Gastroesophageal sphincter (tissue), 4 donors: ENCODE data around the gene LGALS8. TPM values are rescaled to one million over a fixed set of nuclear protein-coding genes. Genes with fewer than 3 reads are reported as not detected.

Experiments
- ATAC-seq: fragments of 150-250 bp; one replicate; pipeline ENCODE4 v1.9.1; 2016; ENCODE audit warnings: mild to moderate bottlenecking, moderate library complexity
- H3K27ac ChIP-seq, 4 donors: fragments of 200-600 bp; sonication (generic) in 3 of 4; 1 replicate in 3 of 4; 2 replicates in 1 of 4; pipeline ENCODE4 v1.5.1; 2016 to 2019
- H3K27me3 ChIP-seq: fragments of 200-600 bp; sonication (generic); one replicate; pipeline ENCODE4 v1.5.1; 2019
- H3K36me3 ChIP-seq, 2 donors: fragments of 200-600 bp; sonication (generic); one replicate each; pipeline ENCODE4 v1.5.1; 2019; ENCODE audit warnings: control low read depth in 1 of 2
- H3K4me1 ChIP-seq, 3 donors: fragments of 200-600 bp; sonication (generic); 1 replicate in 2 of 3; 2 replicates in 1 of 3; pipeline ENCODE4 v1.5.1; 2016 to 2019; ENCODE audit warnings: control low read depth in 2 of 3
- H3K4me3 ChIP-seq, 2 donors: fragments of 200-600 bp; sonication (generic); one replicate each; pipeline ENCODE4 v1.5.1; 2019; ENCODE audit warnings: mild to moderate bottlenecking in 1 of 2, moderate library complexity in 1 of 2
- H3K9me3 ChIP-seq, 3 donors: fragments of 200-600 bp; sonication (generic); one replicate each; pipeline ENCODE4 v1.5.1; 2017 to 2019; ENCODE audit warnings: control low read depth in 2 of 3
- EP300 ChIP-seq: sonication (generic); formaldehyde crosslinking; IDR thresholded peaks from one replicate; pipeline ENCODE4 v1.6.1; 2017; ENCODE audit warnings: antibody characterized with exemption, mild to moderate bottlenecking
- POLR2A ChIP-seq, 2 donors: fragments of 450-650 bp; IDR thresholded peaks; one replicate each; pipeline ENCODE4 v1.6.1; 2017; ENCODE audit warnings: antibody characterized with exemption in 2 of 2, mild to moderate bottlenecking in 2 of 2, moderate library complexity in 1 of 2
- POLR2AphosphoS5 ChIP-seq: sonication (generic); formaldehyde crosslinking; IDR thresholded peaks from one replicate; pipeline ENCODE4 v1.6.1; 2017; ENCODE audit warnings: antibody characterized with exemption
- WGBS, 2 donors: methylation state at CpG; one replicate each; pipeline ENCODE4 v1.1.5; 2018; ENCODE audit warnings: low coverage in 1 of 2; 5-methylcytosine and 5-hydroxymethylcytosine counted together
- total RNA-seq, 4 donors: library from RNA; depleted of rRNA; stranded (reverse); fragments of >200 nt; gene quantifications; one replicate each; pipeline ENCODE4 v1.1.0, GENCODE V29; 2016
- TF ChIP-seq, protein P1 (sequence below), 4 experiments: fragments of 200-600 bp in 2 of 4; fragments of 450-650 bp in 2 of 4; sonication (generic) in 1 of 4; IDR thresholded peaks; one replicate each; pipeline ENCODE4 v1.5.1; 2017 to 2019; ENCODE audit warnings: antibody characterized with exemption in 4 of 4, mild to moderate bottlenecking in 2 of 4, moderate library complexity in 2 of 4

Gene LGALS8
- total RNA-seq, 4 donors from 2014 or later = 50.5 to 81.8 (median 54.7) TPM

DNA sequence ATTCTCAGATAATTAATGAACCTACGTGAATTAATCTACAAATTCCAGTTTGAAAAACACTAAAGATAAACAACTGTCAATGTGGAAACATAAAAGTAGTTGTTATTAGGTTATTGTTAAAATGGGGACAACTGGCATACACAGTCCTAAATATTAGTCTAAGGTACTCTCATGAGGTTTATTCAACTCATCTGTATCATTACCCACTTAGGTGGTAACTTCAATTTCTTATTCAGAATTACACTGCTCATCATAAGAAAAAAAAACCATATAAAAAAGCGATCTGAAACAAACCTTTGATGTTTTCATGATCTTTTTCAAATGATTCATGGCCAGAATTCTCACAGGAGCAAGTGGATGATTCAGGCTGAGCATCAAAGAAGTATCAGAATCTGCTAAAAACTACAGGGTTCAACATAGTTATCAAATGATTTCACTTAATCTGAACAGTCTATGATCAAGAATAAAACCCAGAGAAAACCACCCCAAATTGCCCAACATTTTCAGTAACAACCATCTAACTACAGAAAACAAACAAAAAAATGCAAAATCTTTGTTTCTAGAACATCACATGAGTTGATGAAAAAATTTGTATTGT is 66.9 kb downstream of the LGALS8 start:
- 79 to 88% methylated on average over 2 of the region's 2 CpGs for WGBS, 2 donors
- no peak for TF ChIP-seq POLR2A (IDR thresholded peaks at IDR 0.05)
- TF ChIP-seq EP300 = no peak
- TF ChIP-seq, protein P1, sequence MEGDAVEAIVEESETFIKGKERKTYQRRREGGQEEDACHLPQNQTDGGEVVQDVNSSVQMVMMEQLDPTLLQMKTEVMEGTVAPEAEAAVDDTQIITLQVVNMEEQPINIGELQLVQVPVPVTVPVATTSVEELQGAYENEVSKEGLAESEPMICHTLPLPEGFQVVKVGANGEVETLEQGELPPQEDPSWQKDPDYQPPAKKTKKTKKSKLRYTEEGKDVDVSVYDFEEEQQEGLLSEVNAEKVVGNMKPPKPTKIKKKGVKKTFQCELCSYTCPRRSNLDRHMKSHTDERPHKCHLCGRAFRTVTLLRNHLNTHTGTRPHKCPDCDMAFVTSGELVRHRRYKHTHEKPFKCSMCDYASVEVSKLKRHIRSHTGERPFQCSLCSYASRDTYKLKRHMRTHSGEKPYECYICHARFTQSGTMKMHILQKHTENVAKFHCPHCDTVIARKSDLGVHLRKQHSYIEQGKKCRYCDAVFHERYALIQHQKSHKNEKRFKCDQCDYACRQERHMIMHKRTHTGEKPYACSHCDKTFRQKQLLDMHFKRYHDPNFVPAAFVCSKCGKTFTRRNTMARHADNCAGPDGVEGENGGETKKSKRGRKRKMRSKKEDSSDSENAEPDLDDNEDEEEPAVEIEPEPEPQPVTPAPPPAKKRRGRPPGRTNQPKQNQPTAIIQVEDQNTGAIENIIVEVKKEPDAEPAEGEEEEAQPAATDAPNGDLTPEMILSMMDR (IDR thresholded peaks at IDR 0.05) = no peak
- no peak for TF ChIP-seq POLR2AphosphoS5
- H3K4me1 ChIP-seq = no peaks in the 10 kb centered on the region
- no peaks in the 10 kb centered on the region for H3K9me3 ChIP-seq
- H3K36me3 ChIP-seq = peaks cover 2 to 99% of the 10 kb centered on the region in 2 donors
- H3K4me3 ChIP-seq = no peak overlapping the region
- ATAC-seq = no peak
- H3K27ac ChIP-seq = no peak overlapping the region
- no peaks in the 10 kb centered on the region for H3K27me3 ChIP-seq

DNA sequence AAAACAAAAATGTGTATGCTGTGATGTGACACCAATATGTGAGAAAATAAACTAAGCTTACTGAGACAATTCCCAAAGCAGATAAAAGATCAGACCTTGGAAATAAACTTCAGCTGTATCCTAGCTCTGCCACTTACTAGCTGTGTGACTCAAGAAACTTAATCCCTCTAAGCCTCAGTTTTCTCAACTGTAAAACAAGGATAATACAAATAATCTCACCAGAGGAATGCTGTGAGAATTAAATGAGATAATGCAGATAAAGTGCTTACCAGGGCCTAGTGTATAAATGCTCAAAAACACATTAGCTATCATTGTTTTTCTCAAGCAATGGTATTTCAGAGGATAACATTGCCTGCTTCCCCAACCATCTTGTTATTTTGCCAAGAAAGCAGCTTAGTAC is 78.4 kb downstream of the LGALS8 start:
- Histone ChIP-seq H3K36me3 (peaks cover 0 to 54% of the 10 kb centered on the region in 2 donors), H3K4me1 (peaks cover 0 to 28% (median 6%) of the 10 kb centered on the region in 3 donors), H3K27me3 (no peaks in the 10 kb centered on the region), H3K9me3 (no peaks in the 10 kb centered on the region), H3K27ac (no peak overlapping the region), H3K4me3 (no peak overlapping the region)
- ATAC-seq = no peak
- TF ChIP-seq POLR2A (IDR thresholded peaks at IDR 0.05) (no peak), EP300 (no peak)
- TF ChIP-seq, protein P1 (IDR thresholded peaks at IDR 0.05) = no peak

Other genes starting within 250 kb of the LGALS8 start
- gene ERO1B, start 242.0 kb upstream of the LGALS8 start, total RNA-seq = 10 to 100 TPM in 2 of 4 donors, 1 to 10 TPM in 2; 7.3 to 13.5 (median 9.3) TPM
- gene EDARADD, start 129.7 kb upstream of the LGALS8 start, total RNA-seq = 1 to 10 TPM in 1 of 4 donors, under 1 TPM in 2, not detected in 1; 0.27 to 1.7 (median 0.31) TPM
- 10 to 100 TPM; 14.8 to 23.8 (median 19.6) TPM for gene HEATR1, start 80.5 kb downstream of the LGALS8 start, total RNA-seq
- gene ACTN2, start 162.5 kb downstream of the LGALS8 start, total RNA-seq = 10 to 100 TPM in 3 of 4 donors, 1 to 10 TPM in 1; 5.7 to 21.3 (median 14.1) TPM